Measurements from ENCODE around the gene FGF19.

FGF19 gene

DNA sequence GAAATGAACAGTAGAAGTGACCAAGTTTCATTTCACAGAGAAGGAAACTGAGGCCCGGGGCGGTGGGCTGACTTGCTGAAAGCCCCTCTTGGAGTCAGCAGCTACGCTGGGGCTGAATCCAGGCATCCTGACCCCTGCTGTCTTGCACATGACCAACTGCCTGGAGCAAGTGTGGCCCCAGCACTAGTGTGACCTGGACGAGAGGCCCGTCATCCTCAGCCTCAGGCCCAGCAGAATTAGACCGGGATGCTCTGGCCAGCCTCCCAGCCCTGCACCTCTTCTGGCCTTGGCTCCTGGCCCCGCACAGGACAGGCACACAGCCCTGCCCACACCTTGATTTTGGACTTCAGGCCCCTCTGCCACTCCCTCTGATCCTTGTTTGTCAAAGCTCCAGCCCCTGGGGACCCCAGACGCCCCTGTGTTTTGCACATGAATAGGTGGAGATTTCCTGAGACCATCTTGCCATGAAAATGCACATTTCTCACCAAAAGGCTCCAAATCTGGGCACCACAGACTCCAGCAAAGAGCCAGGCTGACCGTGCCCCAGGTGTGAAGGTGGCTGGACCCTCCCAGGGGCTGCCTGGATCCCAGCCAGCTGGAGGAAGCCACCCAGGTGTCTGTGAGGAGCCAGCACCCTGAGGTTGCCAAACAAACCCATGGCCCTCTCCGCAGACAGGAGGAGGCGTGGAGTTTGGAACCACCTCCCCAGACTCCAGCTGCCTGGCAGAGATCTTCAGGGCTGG is 46.5 kb upstream of the FGF19 start:
- H4K20me1 ChIP-seq (ENCODE audit: insufficient read depth, low read length) = peaks cover 5% of the 10 kb centered on the region; the same call in 1 of the 2 replicates
- ATAC-seq (ENCODE audit: insufficient read depth, low read depth) = no peak

GRCh38 chr11:69748637-69749036 is 44.8 kb upstream of the FGF19 start:
- Histone ChIP-seq H3K4me1 (ENCODE audit: insufficient read depth, low read length) (no peaks in the 10 kb centered on the region), H3K9me3 (ENCODE audit: insufficient read depth, low read length, severe bottlenecking) (no peaks in the 10 kb centered on the region), H3K36me3 (ENCODE audit: insufficient read depth, low read length) (no peaks in the 10 kb centered on the region), H4K20me1 (ENCODE audit: insufficient read depth, low read length) (peaks cover 5% of the 10 kb centered on the region; the same call in 1 of the 2 replicates), H3K4me3 (ENCODE audit: low read depth in 1 of 2, low read length in 2 of 2) (no peak overlapping the region), H2AFZ (ENCODE audit: low read depth, low read length) (no peak overlapping the region), H3K27me3 (ENCODE audit: insufficient read depth, low read length, poor library complexity) (no peaks in the 10 kb centered on the region), H3K27ac (ENCODE audit: low read length) (no peak overlapping the region), H3K9ac (ENCODE audit: low read depth, low read length) (no peak overlapping the region), H3K79me2 (ENCODE audit: insufficient read depth, low read length) (no peaks in the 10 kb centered on the region), H3K4me2 (ENCODE audit: insufficient read depth, low read length) (no peak overlapping the region)
- DNase-seq (no peak), ATAC-seq (ENCODE audit: insufficient read depth, low read depth) (no peak)
- TF ChIP-seq CTCF (IDR thresholded peaks at IDR 0.05; ENCODE audit: borderline replicate concordance, extremely low read depth, low read length, poor library complexity, severe bottlenecking) (no peak), EZH2 (IDR thresholded peaks at IDR 0.05; ENCODE audit: borderline replicate concordance, low read depth, low read length, severe bottlenecking) (no peak)

More for the DNA sequence above, 46.5 kb upstream of the FGF19 start:
- Histone ChIP-seq H3K4me2 (ENCODE audit: insufficient read depth, low read length) (no peak overlapping the region), H3K4me1 (ENCODE audit: insufficient read depth, low read length) (no peaks in the 10 kb centered on the region), H3K9ac (ENCODE audit: low read depth, low read length) (no peak overlapping the region), H3K27me3 (ENCODE audit: insufficient read depth, low read length, poor library complexity) (no peaks in the 10 kb centered on the region), H2AFZ (ENCODE audit: low read depth, low read length) (no peak overlapping the region), H3K27ac (ENCODE audit: low read length) (no peak overlapping the region), H3K79me2 (ENCODE audit: insufficient read depth, low read length) (no peaks in the 10 kb centered on the region), H3K4me3 (ENCODE audit: low read depth in 1 of 2, low read length in 2 of 2) (no peak overlapping the region), H3K36me3 (ENCODE audit: insufficient read depth, low read length) (no peaks in the 10 kb centered on the region), H3K9me3 (ENCODE audit: insufficient read depth, low read length, severe bottlenecking) (no peaks in the 10 kb centered on the region)
- TF ChIP-seq CTCF (IDR thresholded peaks at IDR 0.05; ENCODE audit: borderline replicate concordance, extremely low read depth, low read length, poor library complexity, severe bottlenecking) = no peak
- no peak for TF ChIP-seq EZH2 (IDR thresholded peaks at IDR 0.05; ENCODE audit: borderline replicate concordance, low read depth, low read length, severe bottlenecking)
- DNase-seq = no peak

DNA sequence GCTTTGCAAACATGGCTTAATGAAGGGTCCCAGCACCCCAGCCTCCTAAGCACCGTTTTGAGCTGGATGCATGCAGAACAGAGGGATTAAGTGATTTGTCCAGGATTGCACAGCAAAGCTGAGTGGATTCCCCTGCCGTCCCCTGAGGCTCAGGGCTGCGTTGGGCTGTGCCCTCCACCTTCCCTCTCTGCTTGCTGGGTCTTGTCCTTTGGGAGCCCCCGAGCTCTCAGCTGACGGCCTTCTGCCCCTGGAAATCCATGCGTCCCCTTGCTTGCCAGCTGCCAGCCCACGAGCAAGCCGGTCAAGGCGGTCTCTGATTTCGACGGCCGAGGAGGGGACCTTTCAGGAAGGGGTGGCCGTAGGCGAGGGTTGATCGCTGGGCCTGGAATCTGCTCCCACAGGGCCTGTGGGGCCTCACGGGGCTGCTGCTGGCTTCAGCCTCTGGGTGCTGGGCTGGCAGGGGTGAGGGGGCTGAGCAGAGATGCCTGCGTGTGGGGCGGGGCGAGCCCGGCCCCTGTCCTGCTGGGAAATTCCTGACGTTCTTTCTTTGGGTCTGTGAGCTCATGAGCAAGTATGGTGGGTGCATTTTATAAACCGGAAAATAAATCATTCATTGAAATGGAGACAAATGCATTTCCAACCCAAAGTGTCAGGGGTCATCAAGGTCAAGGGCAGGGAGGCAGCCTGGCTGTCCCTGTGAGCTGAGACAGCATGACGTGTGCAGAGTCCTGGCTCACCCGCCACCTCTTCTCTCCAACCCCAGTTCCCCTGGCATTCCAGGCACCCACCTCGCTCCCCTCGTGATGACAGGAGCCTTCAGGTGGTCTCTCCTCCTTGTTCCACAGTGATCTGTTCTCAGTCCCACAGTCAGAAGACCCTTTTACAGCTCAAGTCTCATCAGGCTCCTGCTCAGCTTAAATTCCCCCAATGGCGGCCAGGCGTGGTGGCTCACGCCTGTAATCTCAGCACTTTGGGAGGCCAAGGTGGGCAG is 43.2 kb upstream of the FGF19 start:
- Histone ChIP-seq H3K27ac (ENCODE audit: low read length) (no peak overlapping the region), H3K9me3 (ENCODE audit: insufficient read depth, low read length, severe bottlenecking) (no peaks in the 10 kb centered on the region), H3K79me2 (ENCODE audit: insufficient read depth, low read length) (no peaks in the 10 kb centered on the region), H3K4me1 (ENCODE audit: insufficient read depth, low read length) (no peaks in the 10 kb centered on the region), H3K4me3 (ENCODE audit: low read depth in 1 of 2, low read length in 2 of 2) (no peak overlapping the region), H2AFZ (ENCODE audit: low read depth, low read length) (no peak overlapping the region), H4K20me1 (ENCODE audit: insufficient read depth, low read length) (peaks cover 5% of the 10 kb centered on the region; the same call in 1 of the 2 replicates), H3K4me2 (ENCODE audit: insufficient read depth, low read length) (no peak overlapping the region), H3K36me3 (ENCODE audit: insufficient read depth, low read length) (no peaks in the 10 kb centered on the region), H3K27me3 (ENCODE audit: insufficient read depth, low read length, poor library complexity) (no peaks in the 10 kb centered on the region), H3K9ac (ENCODE audit: low read depth, low read length) (no peak overlapping the region)
- TF ChIP-seq EZH2 (IDR thresholded peaks at IDR 0.05; ENCODE audit: borderline replicate concordance, low read depth, low read length, severe bottlenecking) = no peak
- no peak for DNase-seq
- no peak for ATAC-seq (ENCODE audit: insufficient read depth, low read depth)
